Activated CD4-positive, alpha-beta T cell treated with anti-CD3 and anti-CD28 coated beads for 4 hours (primary cell): ENCODE data around the gene FBRSL1.

ENCODE experiments used
- DNase-seq, 2 donors: peaks; one replicate each; pipeline ENCODE4 v3.0.0-alpha.2; 2020

FBRSL1 gene

DNA sequence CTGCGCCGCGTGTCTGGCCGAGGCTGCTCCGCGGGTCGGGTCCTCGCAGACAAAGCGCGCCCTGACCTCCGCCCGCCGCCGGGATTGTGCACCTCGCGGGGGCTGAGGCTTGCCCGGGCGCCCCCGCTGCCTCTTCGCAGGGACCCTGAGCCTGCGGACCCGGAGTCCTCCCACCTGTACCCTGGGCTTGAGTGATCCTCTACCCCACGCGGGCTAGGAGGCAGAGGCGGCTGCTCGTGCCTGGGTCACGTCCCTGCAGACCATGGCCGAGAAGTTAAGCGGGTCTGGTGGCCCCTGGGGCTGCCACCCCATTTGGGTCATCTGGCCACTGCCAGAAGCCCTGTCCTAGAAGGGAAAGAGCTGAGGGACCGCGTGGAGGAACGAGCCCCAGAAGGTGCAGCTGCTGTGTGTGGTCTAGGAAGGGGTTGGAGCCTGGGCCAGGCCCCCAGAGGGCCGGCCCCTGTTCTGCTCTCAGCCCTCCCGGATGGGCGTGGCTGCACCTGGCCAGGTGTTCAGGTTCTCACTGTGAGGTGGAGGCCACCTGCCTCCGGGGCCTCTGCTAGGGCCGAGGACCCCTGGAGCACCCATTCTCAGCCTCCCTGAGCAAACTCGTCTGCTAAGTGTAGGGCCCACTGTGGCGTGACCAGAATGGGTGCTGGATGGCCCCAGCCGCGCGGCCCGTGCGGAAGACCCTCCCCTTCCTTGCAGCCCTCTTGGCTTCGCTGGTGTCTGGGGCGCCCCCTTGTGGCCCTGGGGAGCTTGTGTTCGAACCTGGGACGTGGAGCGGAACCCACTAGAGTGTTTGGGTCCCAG is 70.9 kb downstream of the FBRSL1 start:
- peak; percentile 74 to 76 for DNase-seq
